GM18507 (cell line): Measurements from ENCODE around the gene CENPM.

Source experiments
- DNase-seq: peaks from one replicate; pipeline ENCODE4 v3.0.0; 2011; ENCODE audit warnings: low read depth; ENCODE audit not compliant: insufficient read length; ENCODE audit errors: extremely low spot score
- FAIRE-seq: peaks from 2 replicates; lab custom pipeline; 2011; peaks lifted over from hg19 to GRCh38; lab: Jason Lieb, UNC

Gene CENPM, protein sequence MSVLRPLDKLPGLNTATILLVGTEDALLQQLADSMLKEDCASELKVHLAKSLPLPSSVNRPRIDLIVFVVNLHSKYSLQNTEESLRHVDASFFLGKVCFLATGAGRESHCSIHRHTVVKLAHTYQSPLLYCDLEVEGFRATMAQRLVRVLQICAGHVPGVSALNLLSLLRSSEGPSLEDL

DNA sequence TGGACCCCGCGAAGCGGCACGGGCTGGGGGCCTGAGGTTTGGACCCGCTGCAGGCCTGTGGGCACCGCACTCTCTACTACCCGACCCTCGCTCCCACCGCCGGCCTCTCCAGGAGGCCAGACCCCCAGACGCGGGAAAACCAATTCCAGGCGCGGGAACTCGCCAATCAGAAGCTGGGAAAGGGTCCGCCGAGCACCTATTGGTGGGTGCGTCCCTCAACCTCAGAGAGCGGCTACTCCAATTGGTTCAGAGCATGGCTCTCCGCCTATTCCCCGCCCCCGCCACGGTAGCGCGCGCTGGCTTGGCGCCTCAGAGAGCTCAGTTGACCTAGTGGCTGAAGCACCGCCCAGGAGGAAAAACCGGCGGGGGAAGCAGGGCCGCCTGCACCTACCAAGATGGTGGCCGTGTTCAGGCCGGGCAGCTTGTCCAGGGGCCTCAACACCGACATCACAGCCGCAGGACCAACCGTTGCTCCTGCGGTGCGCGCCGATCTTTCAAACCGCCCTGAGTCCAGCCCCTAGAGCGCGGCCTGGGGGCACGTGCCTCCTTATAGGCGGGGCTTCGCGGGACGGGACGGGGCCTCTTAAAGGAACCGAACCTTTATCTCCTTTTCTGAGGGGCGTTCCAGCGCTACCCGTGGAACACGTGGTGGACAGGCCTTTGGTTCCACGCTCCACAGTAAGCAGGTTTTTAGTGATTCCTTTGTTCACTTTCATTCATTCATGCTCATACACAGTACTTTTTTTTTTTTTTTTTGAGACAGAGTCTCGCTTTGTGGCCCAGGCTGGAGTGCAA, at the start of gene CENPM:
Gene CENPM (minus strand): TSS at position 524 of the 795 bp plus-strand sequence. CDS start 76 bp downstream, at position 448.
- FAIRE-seq (peak; percentile 95), DNase-seq (peak; percentile 68)

DNA sequence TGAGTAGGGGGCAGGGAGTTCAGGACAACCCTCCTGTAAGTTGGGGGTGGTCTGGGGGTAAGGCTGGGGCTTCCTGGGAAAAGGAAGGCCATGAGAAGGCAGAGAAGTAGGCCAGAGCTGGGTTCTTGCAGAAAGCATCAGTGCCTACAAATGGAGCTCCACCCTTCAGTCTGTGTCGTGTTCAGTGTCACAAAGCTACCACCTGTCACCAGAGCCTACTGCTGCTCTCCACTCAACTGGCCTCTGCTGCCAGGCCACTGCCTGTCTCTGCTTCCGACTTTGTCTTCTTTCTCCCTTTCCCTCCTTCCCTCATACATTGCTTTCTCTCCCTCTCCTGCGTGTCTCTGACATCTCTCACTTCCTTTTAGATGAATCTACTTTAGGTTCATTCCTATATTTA, 48.3 kb upstream of the CENPM start:
- DNase-seq (no peak), FAIRE-seq (no peak)

DNA sequence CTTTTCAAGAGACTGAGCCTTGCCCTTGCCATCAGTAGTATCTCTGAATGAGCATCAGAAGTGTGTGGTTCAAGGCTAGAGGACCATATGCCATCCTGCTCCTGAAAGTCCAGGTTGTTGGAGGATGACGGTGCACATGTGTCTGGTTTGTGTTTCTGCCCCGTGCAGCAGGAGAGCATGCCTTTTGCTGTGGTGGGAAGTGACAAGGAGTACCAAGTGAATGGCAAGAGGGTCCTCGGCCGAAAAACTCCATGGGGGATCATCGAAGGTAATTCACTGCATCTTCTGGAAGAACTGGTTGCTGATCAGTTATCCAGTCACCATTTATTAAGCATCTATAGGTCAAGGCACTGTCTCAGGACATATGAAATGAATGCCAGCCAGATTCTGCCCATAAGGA, 45.5 kb upstream of the CENPM start:
- DNase-seq (no peak), FAIRE-seq (no peak)

DNA sequence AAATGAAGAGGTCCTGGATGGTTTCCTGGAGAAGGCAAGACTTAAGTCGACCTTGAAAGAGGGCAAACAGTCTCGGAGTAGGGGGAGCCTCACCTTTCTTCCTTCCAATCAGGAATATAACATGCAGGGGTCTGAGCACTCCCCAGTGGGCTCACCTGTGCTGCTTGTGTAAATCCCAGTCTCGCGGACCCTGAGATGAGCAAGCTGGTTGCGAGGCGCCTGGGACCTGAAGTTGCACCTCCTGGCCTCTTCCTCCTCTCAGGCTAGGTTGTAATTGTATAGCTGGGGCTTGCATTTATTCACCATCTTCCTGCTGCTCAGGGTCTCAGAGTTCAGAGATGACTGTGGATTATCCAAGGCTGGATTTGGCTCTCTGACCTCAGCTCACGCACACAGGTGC, 44.2 kb upstream of the CENPM start:
- FAIRE-seq: no peak
- no peak for DNase-seq

DNA sequence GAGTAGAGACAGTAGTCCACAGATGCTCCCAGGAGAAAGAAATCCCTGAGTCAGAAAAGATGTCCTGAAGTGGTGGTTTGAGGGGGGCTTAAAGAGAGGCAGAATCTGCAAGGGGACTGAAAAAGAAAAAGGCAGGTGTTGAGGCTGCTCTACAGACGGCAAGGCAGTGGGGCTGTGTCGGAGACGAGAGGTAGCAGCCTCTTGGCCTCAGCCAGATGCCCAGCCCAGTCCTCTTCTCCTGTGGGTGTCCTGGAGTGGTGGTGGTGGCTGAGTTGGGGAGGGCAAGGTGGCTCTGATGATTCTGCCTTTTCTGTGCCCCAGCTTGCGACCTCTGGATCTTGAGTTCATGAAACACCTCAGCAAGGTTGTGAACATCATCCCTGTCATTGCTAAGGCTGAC, 42.3 kb upstream of the CENPM start:
- DNase-seq: no peak
- no peak for FAIRE-seq

DNA sequence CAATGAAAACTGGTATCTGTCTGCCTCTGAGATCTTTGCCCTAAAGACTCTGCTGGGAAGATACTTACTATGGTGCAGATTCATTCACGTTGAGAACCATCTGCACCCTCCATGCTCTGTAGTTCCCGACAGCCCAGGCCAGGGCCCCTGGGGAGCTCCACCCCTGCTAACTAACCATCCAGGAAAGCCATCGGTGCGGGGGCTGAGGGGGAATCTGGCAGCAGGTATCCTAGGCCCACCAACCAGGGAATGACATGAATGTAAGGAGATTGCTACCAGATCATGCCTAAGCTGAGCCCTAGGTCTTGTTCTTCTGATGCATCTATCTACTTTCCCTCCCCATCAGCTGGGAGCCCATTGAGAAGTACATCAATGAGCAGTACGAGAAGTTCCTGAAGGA, 40.3 kb upstream of the CENPM start:
- DNase-seq (no peak), FAIRE-seq (no peak)

DNA sequence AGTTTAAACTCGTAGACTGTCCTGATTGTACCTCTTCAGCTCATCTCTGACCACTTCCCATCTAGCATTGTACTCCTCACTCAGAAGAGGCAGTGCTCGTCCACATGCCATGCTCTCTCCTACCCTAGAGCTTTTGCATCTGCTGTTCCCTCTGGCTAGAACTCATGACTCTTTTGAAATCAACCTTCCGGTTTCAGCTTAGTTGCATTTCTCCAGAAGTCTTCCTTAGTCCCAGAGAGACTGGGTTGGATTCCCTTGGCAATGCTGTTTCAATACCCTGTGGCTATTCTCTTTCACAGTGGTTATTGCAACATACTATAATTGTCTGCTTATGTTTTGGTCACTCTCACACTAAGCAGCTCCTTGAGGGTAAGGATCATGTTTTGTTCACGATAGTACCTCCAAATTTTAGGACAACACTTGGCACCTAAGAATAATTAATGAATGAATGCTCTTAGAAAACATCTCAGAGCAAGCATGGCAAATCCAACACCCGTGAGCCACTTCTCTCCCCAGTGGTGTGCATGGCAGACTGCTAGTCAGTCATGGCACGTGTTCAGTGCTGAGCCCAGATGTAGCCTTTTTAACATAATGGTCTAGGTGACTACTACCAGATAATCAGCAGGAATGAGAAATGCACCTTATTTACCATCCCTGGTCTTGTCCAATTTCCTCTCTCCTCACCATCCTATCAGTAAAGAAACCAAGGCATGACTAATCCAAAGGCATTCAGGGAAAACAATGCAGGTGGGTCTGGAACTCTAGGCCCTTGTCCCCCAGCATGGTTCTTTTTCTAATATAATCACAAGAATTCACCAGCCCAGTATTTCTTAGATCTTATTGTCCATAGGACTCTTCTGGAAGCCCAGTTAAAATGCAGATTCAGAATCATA, 36.8 kb upstream of the CENPM start:
- FAIRE-seq (no peak), DNase-seq (no peak)

DNA sequence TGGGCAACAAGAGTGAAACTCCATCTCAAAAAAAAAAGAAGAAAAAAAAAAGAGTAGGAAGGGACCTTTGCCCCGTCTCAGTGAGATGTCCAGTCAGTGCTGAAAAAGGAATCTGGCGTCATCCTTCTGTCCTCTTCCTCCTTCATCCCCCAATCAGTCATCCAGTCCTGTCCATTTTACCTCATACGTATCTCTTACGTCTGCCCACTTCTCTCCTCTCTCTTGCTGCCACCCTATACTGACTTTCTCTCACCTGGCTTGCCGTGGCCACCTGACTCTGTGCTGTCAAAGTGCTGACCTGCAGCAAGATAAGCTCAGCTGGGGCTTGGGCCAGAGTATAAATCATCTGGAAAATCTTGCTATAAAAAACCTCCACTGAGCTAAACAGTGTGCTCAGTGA, 35.9 kb upstream of the CENPM start:
- DNase-seq (no peak), FAIRE-seq (no peak)

DNA sequence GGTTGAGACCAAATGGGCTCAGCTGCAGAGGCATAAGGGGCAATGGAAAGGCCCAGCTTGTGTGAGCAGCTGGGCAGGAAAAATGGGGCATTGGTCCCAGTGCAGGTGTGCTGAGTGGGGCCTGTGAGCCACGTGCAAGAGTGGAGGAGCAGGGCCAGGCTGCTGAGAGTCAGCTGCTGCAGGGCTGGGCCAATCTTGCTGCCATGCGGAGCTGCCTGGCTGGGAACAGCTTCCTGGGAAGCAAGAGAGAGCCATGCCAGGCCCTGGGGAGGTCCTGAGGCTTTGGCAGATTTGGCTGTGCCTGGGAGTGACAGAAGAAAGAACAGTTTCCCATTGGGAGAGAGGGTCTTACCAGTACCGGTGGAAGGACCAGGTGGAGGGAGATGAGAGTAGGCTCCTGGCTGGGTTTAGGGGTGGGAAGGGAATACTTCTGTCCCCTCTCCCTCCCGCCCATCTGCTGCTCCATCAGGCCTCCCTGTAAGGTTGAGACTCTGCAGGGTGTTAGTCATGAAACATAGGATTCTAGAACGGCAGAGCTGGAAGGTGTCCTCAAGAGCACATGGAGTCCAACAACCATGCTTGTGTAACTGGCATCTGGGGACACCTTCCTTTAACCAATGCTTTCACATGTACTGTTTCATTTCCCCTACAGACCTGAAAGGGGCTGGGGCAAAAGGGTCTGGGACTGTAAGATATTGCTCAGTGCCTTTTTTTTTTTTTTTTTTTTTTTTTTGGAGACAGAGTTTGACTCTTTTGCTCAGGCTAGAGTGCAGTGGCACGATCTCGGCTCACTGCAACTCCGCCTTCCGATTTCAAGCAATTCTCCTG, 32.7 kb upstream of the CENPM start:
- DNase-seq: no peak
- no peak for FAIRE-seq

DNA sequence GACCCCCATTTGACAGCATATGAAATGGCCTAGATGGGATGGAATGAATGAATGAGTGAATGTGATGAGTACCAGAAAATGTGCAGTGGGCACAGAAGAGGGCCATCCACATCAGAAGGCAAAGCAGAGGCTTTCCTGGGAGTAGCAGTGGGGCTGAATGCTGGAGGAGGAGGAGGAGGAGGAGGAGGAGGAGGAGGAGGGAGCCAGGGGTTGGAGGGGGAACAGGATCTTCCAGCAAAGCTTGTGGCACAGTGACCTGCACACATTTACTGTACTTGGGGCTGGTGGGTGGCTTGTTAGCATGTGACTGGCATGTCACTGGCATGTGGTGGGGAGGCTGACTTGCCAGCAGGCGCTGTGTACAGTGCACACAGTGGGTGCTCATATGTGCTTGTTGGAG, 31.8 kb upstream of the CENPM start:
- FAIRE-seq (no peak), DNase-seq (no peak)

DNA sequence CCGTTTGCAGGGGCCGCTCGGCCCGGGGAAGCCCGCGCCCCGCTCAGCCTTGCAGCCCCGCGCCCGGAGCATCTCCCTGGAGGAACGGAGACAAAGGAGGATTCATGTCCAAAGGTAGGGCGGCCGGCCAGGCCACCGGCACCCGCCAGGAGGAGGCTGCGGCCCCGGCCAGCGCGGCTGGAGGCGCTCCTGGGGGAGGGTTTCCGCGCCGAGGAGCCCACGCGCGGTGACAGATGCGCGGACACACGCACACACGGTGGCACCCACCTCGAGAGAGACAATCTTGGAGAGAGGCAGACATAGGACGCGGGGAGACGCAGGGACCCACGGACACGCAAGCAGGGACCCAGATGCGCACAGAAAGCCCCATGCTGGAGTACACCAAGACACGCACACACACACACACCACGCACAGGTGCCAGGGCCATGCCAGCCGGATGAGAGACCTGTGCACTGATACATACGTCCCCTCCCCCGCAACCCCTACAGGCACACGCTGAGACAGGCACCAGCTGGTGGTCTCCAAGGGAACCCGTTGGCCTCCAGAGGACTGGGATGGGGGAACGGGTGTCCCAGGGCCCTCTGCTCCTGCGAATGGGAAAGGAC, 30.1 kb upstream of the CENPM start:
- no peak for DNase-seq
- FAIRE-seq: no peak

DNA sequence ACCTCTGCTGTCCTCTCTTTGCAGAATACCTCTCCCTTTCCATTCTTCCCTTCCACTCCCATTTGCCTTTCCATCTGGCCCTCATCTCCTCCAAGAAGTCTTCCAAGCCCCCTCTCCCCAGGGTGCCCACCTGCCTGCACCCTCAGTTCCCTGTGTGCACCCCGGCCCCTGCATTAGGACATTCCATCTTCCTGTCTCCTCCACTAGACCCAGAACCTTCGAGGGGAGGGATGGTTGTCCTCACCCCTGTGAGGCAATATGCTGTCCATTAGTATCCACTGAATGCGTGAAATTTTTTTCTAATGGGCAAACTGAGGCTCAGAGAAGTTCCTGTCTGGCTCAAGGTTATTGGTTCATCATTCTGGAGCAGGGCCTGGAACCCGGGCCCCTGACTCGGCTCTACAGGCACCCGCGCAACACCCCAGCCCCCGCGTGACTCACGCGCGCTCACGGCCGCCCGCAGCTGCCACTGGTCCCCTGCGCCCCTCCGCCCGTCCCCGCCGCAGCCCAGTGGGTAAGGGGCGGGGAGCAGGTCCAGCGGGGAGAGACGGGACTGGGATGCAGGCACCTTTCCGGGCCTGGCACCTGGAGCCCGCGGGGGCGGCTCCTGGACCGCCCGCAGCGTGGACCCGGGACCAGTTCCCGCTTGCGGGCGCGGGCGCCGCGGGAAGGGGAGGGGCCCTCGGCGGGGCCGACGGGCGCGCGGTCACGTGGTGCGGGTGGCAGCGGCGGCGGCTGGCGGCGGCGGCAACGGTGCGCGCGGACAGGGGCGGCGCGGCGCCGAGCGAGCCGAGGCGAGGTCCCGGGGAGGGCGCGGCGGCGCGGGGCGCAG, 29.3 kb upstream of the CENPM start:
- no peak for FAIRE-seq
- no peak for DNase-seq

DNA sequence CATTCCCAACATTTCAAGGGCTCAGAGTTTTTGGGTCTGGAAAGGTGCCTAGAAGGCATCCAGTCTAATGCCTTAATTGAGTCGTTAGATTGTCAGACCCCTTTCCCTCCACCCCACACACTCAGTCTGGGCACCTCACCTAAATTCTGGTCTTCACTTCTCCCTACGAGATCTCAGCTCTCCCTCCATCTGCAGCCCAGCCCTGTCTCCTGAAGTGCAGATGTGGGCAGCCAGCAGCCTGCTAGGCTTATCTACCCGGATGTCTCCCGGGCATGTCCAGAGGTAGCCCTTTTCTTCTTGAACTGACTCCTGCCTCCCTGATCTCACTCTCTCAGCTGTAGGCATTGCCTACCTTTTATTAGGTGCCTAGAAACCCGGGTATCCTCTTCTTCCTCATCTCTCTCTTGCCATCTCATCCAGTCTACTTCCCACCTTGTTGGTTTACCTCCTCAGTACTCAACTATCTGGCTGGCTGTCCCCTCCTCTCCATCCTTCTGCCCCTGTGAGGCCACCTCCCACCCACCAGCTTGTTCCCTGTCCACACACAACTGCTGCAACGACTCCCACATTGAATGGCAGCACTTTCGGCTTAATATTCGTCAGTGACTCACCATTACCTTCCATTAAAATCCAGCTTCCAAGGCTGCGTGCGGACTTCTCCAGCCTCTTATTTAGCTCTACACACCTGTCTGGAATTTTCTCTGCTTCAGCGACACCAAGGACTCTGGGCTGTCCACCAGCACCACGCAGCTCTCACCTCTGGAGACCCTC, 28.5 kb upstream of the CENPM start:
- FAIRE-seq (no peak), DNase-seq (no peak)

DNA sequence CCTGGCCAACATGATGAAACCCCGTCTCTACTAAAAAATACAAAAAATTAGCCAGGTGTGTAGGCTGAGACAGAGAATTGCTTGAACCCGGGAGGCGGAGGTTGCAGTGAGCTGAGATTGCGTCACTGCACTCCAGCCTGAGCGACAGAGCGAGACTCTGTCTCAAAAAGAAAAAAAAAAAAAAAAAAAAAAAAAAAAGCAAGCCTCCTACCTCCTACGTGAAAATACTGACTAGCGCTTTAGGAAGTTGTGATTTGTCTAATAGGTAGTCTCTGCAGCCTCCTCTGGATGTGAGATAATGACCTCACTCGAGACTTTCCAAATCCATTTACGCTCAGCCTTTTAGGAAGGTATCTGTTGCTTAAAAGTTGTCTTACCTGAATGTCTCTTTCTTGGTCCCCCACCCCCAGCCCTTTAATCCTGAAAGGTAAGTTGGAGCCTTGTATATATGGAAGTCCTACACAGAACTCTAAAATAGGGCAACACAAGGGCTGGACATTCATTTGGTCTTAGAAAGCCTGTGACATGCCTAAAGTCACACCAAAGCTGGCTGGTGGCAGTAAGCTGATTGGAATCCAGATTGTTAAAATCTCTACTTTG, 27.8 kb upstream of the CENPM start:
- DNase-seq (no peak), FAIRE-seq (peak; percentile 26)

DNA sequence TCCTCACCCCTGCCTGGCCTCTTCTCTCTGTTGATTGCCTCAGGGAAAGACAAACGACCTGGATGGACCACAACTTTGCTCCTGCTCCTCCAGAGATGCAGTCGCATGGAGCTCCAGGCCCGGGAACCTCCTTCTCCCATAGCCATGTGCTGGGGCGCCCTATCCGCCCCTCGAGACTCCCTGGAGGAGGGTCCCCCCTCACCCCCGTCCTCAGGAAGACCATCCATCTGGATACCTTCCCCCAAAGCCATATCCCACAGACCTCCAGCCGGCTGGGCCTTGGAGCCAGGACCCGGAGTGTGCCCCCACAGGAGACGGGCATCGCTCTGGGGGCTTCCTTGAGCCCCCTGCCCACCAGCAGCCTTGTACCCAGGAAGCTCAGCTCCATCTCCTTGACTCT, 24.5 kb upstream of the CENPM start:
- no peak for DNase-seq
- no peak for FAIRE-seq

DNA sequence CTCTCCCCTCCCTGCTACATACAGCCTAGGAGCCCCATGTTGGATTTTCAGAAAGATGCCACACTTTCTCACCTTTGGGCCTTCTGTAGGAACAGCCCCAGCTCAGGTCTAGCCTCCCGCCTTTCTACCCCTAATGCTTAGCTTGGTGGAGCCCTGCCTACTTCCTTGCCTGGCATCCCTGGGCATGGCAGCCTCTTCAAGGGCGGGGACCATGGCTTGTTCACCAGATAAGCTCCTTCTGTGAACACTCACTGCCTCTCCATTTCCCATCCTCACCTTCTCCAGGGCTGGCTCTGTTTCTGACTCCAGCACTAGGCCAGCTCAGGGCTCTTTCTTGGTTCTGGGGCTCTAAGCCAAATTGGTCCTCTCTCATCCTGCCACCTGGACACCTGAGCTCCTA, 23.6 kb upstream of the CENPM start:
- no peak for DNase-seq
- no peak for FAIRE-seq

DNA sequence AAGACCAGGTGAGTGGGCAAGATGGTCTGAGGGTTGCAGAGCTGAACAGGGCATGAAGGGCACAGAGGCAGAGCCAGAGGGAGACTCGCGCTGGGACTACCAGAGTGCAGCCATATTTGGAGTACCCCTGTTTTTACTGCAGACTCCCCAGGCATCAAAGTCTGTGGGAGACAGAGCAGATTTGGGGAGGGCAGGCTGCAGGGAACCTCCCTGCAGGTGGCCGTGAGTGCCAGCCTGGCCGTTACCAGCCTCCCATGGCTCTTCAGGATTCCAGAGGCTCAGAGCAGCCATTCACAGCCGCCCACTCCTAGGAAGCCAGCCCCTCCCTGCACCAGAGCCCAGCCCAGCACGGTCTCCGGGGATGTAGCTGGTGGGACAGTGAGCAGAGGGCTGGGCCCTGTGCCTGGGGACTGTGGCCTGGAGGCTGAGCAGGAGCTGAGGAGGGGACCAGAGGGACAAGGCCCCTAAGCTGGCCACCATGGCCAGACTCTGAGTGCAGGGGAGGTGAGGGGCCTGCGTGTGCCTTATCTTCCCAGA, 22.2 kb upstream of the CENPM start, which contains the start of gene SEPTIN3:
Gene SEPTIN3 (plus strand): TSS at position 334 of the 537 bp plus-strand sequence. CDS start 2,050 bp downstream, outside the sequence.
- DNase-seq: no peak

More for the DNA sequence above, 22.2 kb upstream of the CENPM start, which contains the start of gene SEPTIN3:
- FAIRE-seq: no peak
